Kidney (tissue), 14 donors: ENCODE measurements around the gene FRZB. TPM values are rescaled to one million over a fixed set of nuclear protein-coding genes. Genes with fewer than 3 reads are reported as not detected.

Experiments
- DNase-seq, 5 donors: peaks; one replicate each; pipeline ENCODE4 v3.0.0-alpha.2; 2013 to 2020
- FAIRE-seq: peaks from 2 replicates; lab custom pipeline; 2012; peaks lifted over from hg19 to GRCh38; lab: Jason Lieb, UNC
- H3K27ac ChIP-seq, 2 donors: one replicate each; pipeline ENCODE4 v1.7.0; 2013; ENCODE audit warnings: low read depth in 2 of 2, low read length in 2 of 2, inconsistent platforms in 1 of 2
- H3K27me3 ChIP-seq: one replicate; pipeline ENCODE4 v1.7.1; 2013; ENCODE audit warnings: low read length, inconsistent platforms; ENCODE audit not compliant: control insufficient read depth, insufficient read depth
- H3K36me3 ChIP-seq, 3 donors: one replicate each; pipeline versions ENCODE4 v1.7.0 to v1.7.1; 2013; ENCODE audit warnings: low read length in 3 of 3, control low read depth in 1 of 3, inconsistent platforms in 1 of 3; ENCODE audit not compliant: insufficient read depth in 3 of 3, control insufficient read depth in 2 of 3
- H3K4me1 ChIP-seq, 3 donors: one replicate each; pipeline versions ENCODE4 v1.7.0 to v1.7.1; 2013; ENCODE audit warnings: low read length in 3 of 3, inconsistent platforms in 1 of 3, low read depth in 1 of 3; ENCODE audit not compliant: control insufficient read depth in 2 of 3, insufficient read depth in 2 of 3
- H3K4me3 ChIP-seq, 3 donors: one replicate each; pipeline versions ENCODE4 v1.7.0 to v1.8.1; 2013; ENCODE audit warnings: low read length in 3 of 3, control low read depth in 1 of 3, inconsistent platforms in 1 of 3
- H3K9ac ChIP-seq, 3 donors: one replicate each; pipeline versions ENCODE4 v1.7.0 to v1.7.1; 2013; ENCODE audit warnings: low read length in 3 of 3, control low read depth in 1 of 3, inconsistent platforms in 1 of 3
- H3K9me3 ChIP-seq, 3 donors: one replicate each; pipeline versions ENCODE4 v1.7.0 to v1.7.1; 2013; ENCODE audit warnings: low read length in 3 of 3, control low read depth in 1 of 3, inconsistent platforms in 1 of 3; ENCODE audit not compliant: control insufficient read depth in 2 of 3, insufficient read depth in 1 of 3
- CTCF ChIP-seq: IDR thresholded peaks from 3 replicates; pipeline ENCODE4 v1.5.1; 2012; ENCODE audit warnings: mild to moderate bottlenecking, moderate library complexity, borderline replicate concordance; ENCODE audit not compliant: insufficient read depth; ENCODE audit errors: extremely low read depth
- intact Hi-C: fragments of 100-400 bp; cut with DNase I; formaldehyde crosslinking; loops from one replicate; pipeline ENCODE4 v1.11.1; 2022
- polyA plus RNA-seq: library from polyadenylated mRNA; stranded (reverse); fragments of 350-450 nt; fragmentation: Illumina TruSeq; extraction: RNeasy Lipid Tissue Mini Kit (QIAGEN cat#74804); gene quantifications from one replicate; pipeline ENCODE4 v1.2.3, GENCODE V29; 2014; ENCODE audit warnings: low read depth, low replicate concordance; ENCODE audit not compliant: insufficient read depth
- total RNA-seq: library from RNA; stranded (reverse); fragmentation: NEBNext Ultra II Directional; extraction: Animal tissue kit (Norgen Biotek cat#: 25700); gene quantifications from one replicate; pipeline ENCODE4 v1.2.1, GENCODE V29; 2021
- donor health status: control.
- donor health status: control.
- donor health status: control.
- donor health status: control.
- donor health status: control.
- donor health status: DM: yes; HTN: yes; CAD: no.
- donor health status: Normal renal cell carcinoma (clear cell type).

The FRZB gene
- total and polyA plus RNA-seq, 2 donors from 2014 or later, result 12.9 to 21.3 TPM

GRCh38 chr2:182914852-182915251, 48.4 kb upstream of the FRZB start:
- H3K9ac ChIP-seq, result no peak overlapping the region
- no peak for FAIRE-seq

GRCh38 chr2:182913064-182913463, 46.6 kb upstream of the FRZB start:
- no peak for TF ChIP-seq CTCF
- no peaks in the 10 kb centered on the region for H3K27me3 ChIP-seq
- no peak overlapping the region for H3K4me3 ChIP-seq
- no peak overlapping the region for H3K9ac ChIP-seq
- H3K36me3 ChIP-seq, result peaks cover 0 to 16% (median 2%) of the 10 kb centered on the region in 3 donors
- intact Hi-C loops, result no loop called here
- H3K27ac ChIP-seq, result no peak overlapping the region
- FAIRE-seq, result no peak
- no peak for DNase-seq
- H3K9me3 ChIP-seq, result no peaks in the 10 kb centered on the region
- peaks cover 0 to 8% (median 2%) of the 10 kb centered on the region in 3 donors for H3K4me1 ChIP-seq

More at GRCh38 chr2:182914852-182915251, 48.4 kb upstream of the FRZB start:
- Histone ChIP-seq H3K4me3 (no peak overlapping the region), H3K9me3 (no peaks in the 10 kb centered on the region), H3K27me3 (no peaks in the 10 kb centered on the region), H3K4me1 (peaks cover 0 to 8% (median 2%) of the 10 kb centered on the region in 3 donors), H3K27ac (no peak overlapping the region), H3K36me3 (peaks cover 0 to 16% (median 2%) of the 10 kb centered on the region in 3 donors)
- no peak for TF ChIP-seq CTCF
- intact Hi-C loops, result no loop called here
- no peak for DNase-seq

- H3K27me3 ChIP-seq, result no peaks in the 10 kb centered on the region
- H3K9me3 ChIP-seq, result no peaks in the 10 kb centered on the region
- H3K27ac ChIP-seq, result no peak overlapping the region
- DNase-seq (no peak), FAIRE-seq (no peak)
- H3K4me1 ChIP-seq, result peaks cover 0 to 8% (median 2%) of the 10 kb centered on the region in 3 donors
- no peak overlapping the region for H3K9ac ChIP-seq
- H3K36me3 ChIP-seq, result peaks cover 0 to 16% (median 2%) of the 10 kb centered on the region in 3 donors
- intact Hi-C loops, result no loop called here
- TF ChIP-seq CTCF, result no peak
- no peak overlapping the region for H3K4me3 ChIP-seq
Measured at GRCh38 chr2:182912518-182912915, 46.1 kb upstream of the FRZB start.
